ENCODE measurements around the gene TLCD5. TPM values are rescaled to one million over a fixed set of nuclear protein-coding genes. Genes with fewer than 3 reads are reported as not detected.

TLCD5 gene
- total RNA-seq, 1 donor from 2014 or later: 6.3 TPM

- DNase-seq (ENCODE audit: low read depth in 2 of 2): no peak
Measured at GRCh38 chr11:120307476-120307875, 17.6 kb upstream of the TLCD5 start.

- DNase-seq (ENCODE audit: low read depth in 2 of 2): no peak
Measured at GRCh38 chr11:120308081-120308480, 17.0 kb upstream of the TLCD5 start.

- no peak for DNase-seq (ENCODE audit: low read depth in 2 of 2)
Measured at GRCh38 chr11:120310870-120311269, 14.2 kb upstream of the TLCD5 start.

- DNase-seq (ENCODE audit: low read depth in 2 of 2): no peak
Measured at GRCh38 chr11:120314861-120315260, 10.2 kb upstream of the TLCD5 start.

GRCh38 chr11:120316880-120317688 is 8.0 kb upstream of the TLCD5 start:
- DNase-seq (ENCODE audit: low read depth in 2 of 2): no peak

GRCh38 chr11:120317689-120318480 is 7.2 kb upstream of the TLCD5 start:
- DNase-seq (ENCODE audit: low read depth in 2 of 2): no peak

- DNase-seq (ENCODE audit: low read depth in 2 of 2): no peak
Measured at GRCh38 chr11:120318906-120319305, 6.2 kb upstream of the TLCD5 start.

GRCh38 chr11:120326228-120326627 is 1.1 kb downstream of the TLCD5 start:
- DNase-seq (ENCODE audit: low read depth in 2 of 2): no peak

- no peak for DNase-seq (ENCODE audit: low read depth in 2 of 2)
Measured at GRCh38 chr11:120326845-120327281, 1.8 kb downstream of the TLCD5 start.

- DNase-seq (ENCODE audit: low read depth in 2 of 2): no peak
Measured at GRCh38 chr11:120327311-120327710, 2.2 kb downstream of the TLCD5 start.

GRCh38 chr11:120329556-120329955 is 4.5 kb downstream of the TLCD5 start:
- DNase-seq (ENCODE audit: low read depth in 2 of 2): peak in 1 of 2 donors; percentile 20

- no peak for DNase-seq (ENCODE audit: low read depth in 2 of 2)
Measured at GRCh38 chr11:120330045-120330444, 4.9 kb downstream of the TLCD5 start.

GRCh38 chr11:120331301-120331996 is 6.3 kb downstream of the TLCD5 start:
- peak in 1 of 2 donors; percentile 48 for DNase-seq (ENCODE audit: low read depth in 2 of 2)

GRCh38 chr11:120332822-120333716 is 8.0 kb downstream of the TLCD5 start:
- DNase-seq (ENCODE audit: low read depth in 2 of 2): peak in 1 of 2 donors; percentile 42

- DNase-seq (ENCODE audit: low read depth in 2 of 2): no peak
Measured at GRCh38 chr11:120333801-120334200, 8.7 kb downstream of the TLCD5 start.

- DNase-seq (ENCODE audit: low read depth in 2 of 2): no peak
Measured at GRCh38 chr11:120334332-120334731, 9.2 kb downstream of the TLCD5 start.

GRCh38 chr11:120334894-120335462 is 9.9 kb downstream of the TLCD5 start:
- DNase-seq (ENCODE audit: low read depth in 2 of 2): peak; percentile 85 to 92

- DNase-seq (ENCODE audit: low read depth in 2 of 2): peak; percentile 27 to 67
Measured at GRCh38 chr11:120335556-120335907, 10.4 kb downstream of the TLCD5 start.

- peak; percentile 99 for DNase-seq (ENCODE audit: low read depth in 2 of 2)
Measured at GRCh38 chr11:120335908-120336640, 11.0 kb downstream of the TLCD5 start, which contains the start of gene ARHGEF12. Gene ARHGEF12, plus strand, starts transcription at chr11:120336413. Its CDS starts 831 bp downstream, at chr11:120337244.

Measured in lung microvascular endothelial cell (primary cell).